Loucy (cell line): ENCODE measurements around the gene TMC2.

Experiments used
- H2AFZ ChIP-seq: fragments of 200-600 bp; sonication (generic); 2 replicates; pipeline ENCODE4 v1.6.0; 2016; ENCODE audit warnings: antibody characterized with exemption, mild to moderate bottlenecking, low read length, moderate library complexity
- H3F3A ChIP-seq: fragments of 200-600 bp; 2 replicates; pipeline ENCODE4 v1.6.0; 2016; ENCODE audit warnings: antibody characterized with exemption, low read depth, mild to moderate bottlenecking
- H3K27me3 ChIP-seq: fragments of 200-600 bp; sonication (generic); 2 replicates; pipeline ENCODE4 v1.6.1; 2014; ENCODE audit warnings: low read length, mild to moderate bottlenecking; ENCODE audit not compliant: insufficient read depth, poor library complexity, severe bottlenecking
- H3K36me3 ChIP-seq: fragments of 200-600 bp; sonication (generic); 2 replicates; pipeline ENCODE4 v1.6.1; 2016; ENCODE audit warnings: low read length; ENCODE audit not compliant: insufficient read depth
- H3K4me1 ChIP-seq: fragments of 200-600 bp; sonication (generic); 2 replicates; pipeline ENCODE4 v1.5.1; 2014; ENCODE audit warnings: low read length, mild to moderate bottlenecking; ENCODE audit not compliant: insufficient read depth, poor library complexity, severe bottlenecking
- H3K4me2 ChIP-seq: fragments of 200-600 bp; sonication (generic); 2 replicates; pipeline ENCODE4 v1.6.0; 2014; ENCODE audit warnings: antibody characterized with exemption, low read length, low read depth, mild to moderate bottlenecking; ENCODE audit not compliant: poor library complexity, severe bottlenecking
- H3K4me3 ChIP-seq: fragments of 200-600 bp; sonication (generic); 2 replicates; pipeline ENCODE4 v1.5.1; 2014; ENCODE audit warnings: low read length, mild to moderate bottlenecking, mixed read lengths; ENCODE audit not compliant: poor library complexity, severe bottlenecking
- H3K79me2 ChIP-seq: fragments of 200-600 bp; sonication (generic); 2 replicates; pipeline ENCODE4 v1.6.1; 2014; ENCODE audit warnings: low read length; ENCODE audit not compliant: insufficient read depth
- H3K9ac ChIP-seq: fragments of 200-600 bp; sonication (generic); 2 replicates; pipeline ENCODE4 v1.6.0; 2014; ENCODE audit warnings: mild to moderate bottlenecking, low read depth, low read length, moderate library complexity; ENCODE audit not compliant: poor library complexity, severe bottlenecking
- H3K9me2 ChIP-seq: fragments of 200-600 bp; sonication (generic); replicated peaks from 2 replicates; pipeline ENCODE4 v1.6.1; 2016; ENCODE audit warnings: low read depth, low read length, mixed read lengths
- H3K9me3 ChIP-seq: fragments of 200-600 bp; sonication (generic); 2 replicates; pipeline ENCODE4 v1.6.1; 2014; ENCODE audit warnings: mild to moderate bottlenecking, antibody characterized with exemption, low read length, low read depth; ENCODE audit not compliant: insufficient read depth
- H4K20me1 ChIP-seq: fragments of 200-600 bp; sonication (generic); 2 replicates; pipeline ENCODE4 v1.6.0; 2014; ENCODE audit warnings: antibody characterized with exemption, low read length, mild to moderate bottlenecking; ENCODE audit not compliant: insufficient read depth, poor library complexity, severe bottlenecking
- CTCF ChIP-seq: fragments of 200-600 bp; sonication (generic); conservative IDR thresholded peaks from 2 replicates; pipeline ENCODE4 v1.5.1; 2014; ENCODE audit warnings: mild to moderate bottlenecking, antibody characterized with exemption, low read length
- EZH2phosphoT487 ChIP-seq: fragments of 200-600 bp; IDR thresholded peaks from 2 replicates; pipeline ENCODE4 v1.6.1; 2018; ENCODE audit warnings: antibody characterized with exemption, mild to moderate bottlenecking, moderate library complexity, borderline replicate concordance

TMC2 gene

DNA sequence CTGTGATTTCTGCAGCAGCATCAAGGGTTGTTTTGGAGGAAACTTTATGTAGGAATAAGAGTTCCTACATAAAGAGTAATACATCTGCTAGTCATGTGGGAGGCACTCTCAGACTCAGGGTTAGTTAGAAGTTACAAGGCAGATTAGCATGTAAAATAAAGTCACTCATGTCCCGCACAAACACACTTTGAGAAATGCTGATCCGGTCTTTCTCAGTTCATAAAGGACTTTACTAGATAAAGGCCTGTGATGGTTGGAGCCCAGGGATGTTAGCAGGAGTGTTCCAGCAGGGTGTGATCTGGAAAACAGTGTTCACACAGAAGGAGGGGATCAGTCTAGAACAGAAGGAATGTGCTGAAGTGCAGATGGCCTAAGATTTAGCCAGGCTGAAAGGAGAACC, 83.0 kb downstream of the TMC2 start:
- Histone ChIP-seq H3K4me3 (no peak overlapping the region), H3K27me3 (no peaks in the 10 kb centered on the region), H3K9ac (no peak overlapping the region), H3F3A (no peaks in the 10 kb centered on the region), H3K9me2 (no peaks in the 10 kb centered on the region), H3K4me1 (no peaks in the 10 kb centered on the region), H4K20me1 (no peaks in the 10 kb centered on the region), H3K36me3 (no peaks in the 10 kb centered on the region), H2AFZ (no peak overlapping the region), H3K79me2 (no peaks in the 10 kb centered on the region), H3K9me3 (no peaks in the 10 kb centered on the region), H3K4me2 (no peak overlapping the region)
- TF ChIP-seq EZH2phosphoT487 (no peak), CTCF (no peak)

- Histone ChIP-seq H3K9me3 (no peaks in the 10 kb centered on the region), H4K20me1 (no peaks in the 10 kb centered on the region), H3K4me1 (no peaks in the 10 kb centered on the region), H3K79me2 (no peaks in the 10 kb centered on the region), H3K4me2 (no peak overlapping the region), H3K36me3 (no peaks in the 10 kb centered on the region), H3K4me3 (no peak overlapping the region), H3K27me3 (no peaks in the 10 kb centered on the region), H3K9me2 (no peaks in the 10 kb centered on the region), H3K9ac (no peak overlapping the region), H2AFZ (no peak overlapping the region), H3F3A (no peaks in the 10 kb centered on the region)
- TF ChIP-seq CTCF = no peak
- no peak for TF ChIP-seq EZH2phosphoT487
Measured at GRCh38 chr20:2619961-2620595, 83.7 kb downstream of the TMC2 start.

- TF ChIP-seq CTCF = no peak
- no peak for TF ChIP-seq EZH2phosphoT487
- Histone ChIP-seq H3K9ac (no peak overlapping the region), H3K79me2 (no peaks in the 10 kb centered on the region), H3K27me3 (no peaks in the 10 kb centered on the region), H3K4me3 (no peak overlapping the region), H2AFZ (no peak overlapping the region), H4K20me1 (no peaks in the 10 kb centered on the region), H3K9me3 (no peaks in the 10 kb centered on the region; the same call in 1 of the 2 replicates), H3K4me2 (no peak overlapping the region), H3K4me1 (no peaks in the 10 kb centered on the region), H3F3A (no peaks in the 10 kb centered on the region), H3K9me2 (no peaks in the 10 kb centered on the region; the same call in 1 of the 2 replicates), H3K36me3 (no peaks in the 10 kb centered on the region)
Measured at GRCh38 chr20:2624190-2624589, 87.8 kb downstream of the TMC2 start.
